ENCODE data around the gene NUBP2.

DNA sequence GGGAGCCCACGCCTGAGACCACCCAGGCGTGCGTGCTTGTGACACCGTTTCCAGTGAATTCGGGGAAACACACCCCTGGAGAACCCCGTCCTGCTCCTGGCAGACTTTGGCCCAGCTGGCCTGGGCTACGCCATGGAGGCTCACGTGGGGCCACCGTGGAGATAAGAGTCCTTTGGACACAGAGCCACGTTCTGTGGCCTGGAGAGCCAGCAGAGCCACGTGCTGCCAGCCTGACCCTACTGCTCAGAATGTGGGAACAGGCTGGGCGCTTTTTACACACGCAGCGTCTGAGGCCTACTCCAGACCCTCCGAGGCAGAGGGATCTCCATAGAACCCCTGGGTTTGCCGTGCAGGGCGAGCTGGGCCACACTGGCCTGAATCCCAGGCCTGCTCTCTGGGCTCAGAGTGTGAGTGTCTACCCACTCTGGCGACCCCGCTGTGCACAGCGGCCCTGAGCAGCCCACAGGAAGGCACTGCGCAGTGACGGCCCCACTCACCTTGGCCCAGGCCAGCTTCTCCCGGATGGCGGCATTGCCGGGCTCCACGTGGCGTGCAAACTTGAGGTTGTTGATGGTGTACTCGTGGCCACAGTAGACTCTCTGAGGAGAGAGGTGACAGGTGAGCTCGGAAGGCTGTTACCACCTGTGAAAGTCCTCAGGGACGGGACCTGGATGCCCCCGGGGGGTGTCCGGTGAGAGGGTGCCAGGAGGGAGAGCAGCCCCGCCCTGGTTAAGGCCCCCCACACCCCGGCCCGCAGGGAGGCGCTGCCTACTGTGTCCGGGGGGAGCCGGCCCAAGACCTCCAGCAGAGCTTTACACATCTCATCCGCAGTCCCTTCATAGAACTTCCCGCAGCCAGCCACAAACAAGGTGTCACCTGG is 33.9 kb downstream of the NUBP2 start:
- TF ChIP-seq POLR2A (IDR thresholded peaks at IDR 0.05; ENCODE audit: low read length): no peak
- no peak for TF ChIP-seq GATA1 (IDR thresholded peaks at IDR 0.05; ENCODE audit: low read depth, low read length)
